ENCODE results near the gene CTSO. TPM values are rescaled to one million over a fixed set of nuclear protein-coding genes. Genes with fewer than 3 reads are reported as not detected.
"Not testable (repeated sequence)": the region's sequence is repeated elsewhere in the genome, so short reads cannot be mapped to it uniquely, and the experiment has no call there.

The CTSO gene
- total RNA-seq, 4 donors from 2014 or later = 2.9 to 6.4 (median 3.9) TPM

- H3K4me1 ChIP-seq = no peaks in the 10 kb centered on the region
- no peaks in the 10 kb centered on the region for H3K9me3 ChIP-seq
- ATAC-seq = no peak
- in situ Hi-C loops (cut with MboI; ENCODE audit: low sequenced_read_pairs in 4 of 4) (no loop called here), intact Hi-C loops (cut with DNase I; ENCODE audit: low total_unique reads) (no loop called here)
- no peaks in the 10 kb centered on the region for H3K27me3 ChIP-seq
- no peak overlapping the region for H3K4me3 ChIP-seq
- H3K27ac ChIP-seq = no peak overlapping the region
- TF ChIP-seq POLR2A (IDR thresholded peaks at IDR 0.05) (no peak), CTCF (IDR thresholded peaks at IDR 0.05 in 4 of 5, conservative IDR thresholded peaks at IDR 0.05 in 1 of 5) (no peak)
- no peaks in the 10 kb centered on the region for H3K36me3 ChIP-seq
- no peak for DNase-seq
These were observed 53.3 kb downstream of the CTSO start for GRCh38 chr4:155900381-155900780.

- intact Hi-C loops (cut with DNase I; ENCODE audit: low total_unique reads) (no loop called here), in situ Hi-C loops (cut with MboI; ENCODE audit: low sequenced_read_pairs in 4 of 4) (no loop called here)
- Histone ChIP-seq H3K4me3 (no peak overlapping the region), H3K36me3 (no peaks in the 10 kb centered on the region), H3K4me1 (no peaks in the 10 kb centered on the region), H3K27me3 (no peaks in the 10 kb centered on the region), H3K9me3 (no peaks in the 10 kb centered on the region), H3K27ac (no peak overlapping the region)
- no peak for DNase-seq
- TF ChIP-seq CTCF (IDR thresholded peaks at IDR 0.05 in 4 of 5, conservative IDR thresholded peaks at IDR 0.05 in 1 of 5) = no peak
- no peak for TF ChIP-seq POLR2A (IDR thresholded peaks at IDR 0.05)
- no peak for ATAC-seq
These were observed 53.8 kb downstream of the CTSO start for GRCh38 chr4:155899891-155900290.

GRCh38 chr4:155898371-155898770 is 55.3 kb downstream of the CTSO start:
- H3K4me1 ChIP-seq; H3K4me3 ChIP-seq; H3K9me3 ChIP-seq; ATAC-seq; in situ Hi-C loops (cut with MboI; ENCODE audit: low sequenced_read_pairs in 4 of 4); H3K27ac ChIP-seq; DNase-seq; intact Hi-C loops (cut with DNase I; ENCODE audit: low total_unique reads); H3K36me3 ChIP-seq; H3K27me3 ChIP-seq: not testable (repeated sequence)

- in situ Hi-C loops (cut with MboI; ENCODE audit: low sequenced_read_pairs in 4 of 4) (no loop called here), intact Hi-C loops (cut with DNase I; ENCODE audit: low total_unique reads) (no loop called here)
- H3K4me3 ChIP-seq = no peak overlapping the region
- no peaks in the 10 kb centered on the region for H3K27me3 ChIP-seq
- TF ChIP-seq CTCF (IDR thresholded peaks at IDR 0.05 in 4 of 5, conservative IDR thresholded peaks at IDR 0.05 in 1 of 5) = no peak
- TF ChIP-seq POLR2A (IDR thresholded peaks at IDR 0.05) = no peak
- DNase-seq (no peak), ATAC-seq (no peak)
- H3K27ac ChIP-seq = no peak overlapping the region
- no peaks in the 10 kb centered on the region for H3K9me3 ChIP-seq
- H3K4me1 ChIP-seq = no peaks in the 10 kb centered on the region
- H3K36me3 ChIP-seq = no peaks in the 10 kb centered on the region
These were observed 62.6 kb downstream of the CTSO start for GRCh38 chr4:155891058-155891457.

- no peak for TF ChIP-seq POLR2A (IDR thresholded peaks at IDR 0.05)
- no peak for TF ChIP-seq CTCF (IDR thresholded peaks at IDR 0.05 in 4 of 5, conservative IDR thresholded peaks at IDR 0.05 in 1 of 5)
- intact Hi-C loops (cut with DNase I; ENCODE audit: low total_unique reads) = no loop called here
- Histone ChIP-seq H3K4me3 (no peak overlapping the region), H3K27ac (no peak overlapping the region), H3K36me3 (no peaks in the 10 kb centered on the region), H3K4me1 (no peaks in the 10 kb centered on the region), H3K27me3 (no peaks in the 10 kb centered on the region), H3K9me3 (no peaks in the 10 kb centered on the region)
- in situ Hi-C loops (cut with MboI; ENCODE audit: low sequenced_read_pairs in 4 of 4) = no loop called here
- DNase-seq = no peak
- ATAC-seq = no peak
These were observed 63.7 kb downstream of the CTSO start for GRCh38 chr4:155889946-155890345.

Data from gastrocnemius medialis (tissue), 4 donors.